IPS-18a (cell line): ENCODE results near the gene MBNL1.
"Not testable (repeated sequence)": the region's sequence is repeated elsewhere in the genome, so short reads cannot be mapped to it uniquely, and the experiment has no call there.

Experiments used
- H3K27ac ChIP-seq: one replicate; pipeline ENCODE4 v1.5.1; 2013; ENCODE audit warnings: low read length
- H3K27me3 ChIP-seq: one replicate; pipeline ENCODE4 v1.6.1; 2013; ENCODE audit warnings: mild to moderate bottlenecking, low read length; ENCODE audit not compliant: control insufficient read depth, insufficient read depth
- H3K36me3 ChIP-seq: one replicate; pipeline ENCODE4 v1.6.1; 2013; ENCODE audit warnings: low read depth, low read length; ENCODE audit not compliant: control insufficient read depth
- H3K4me1 ChIP-seq: one replicate; pipeline ENCODE4 v1.6.1; 2013; ENCODE audit warnings: low read depth, low read length; ENCODE audit not compliant: control insufficient read depth
- H3K4me3 ChIP-seq: one replicate; pipeline ENCODE4 v1.5.1; 2013; ENCODE audit warnings: low read length
- H3K9ac ChIP-seq: one replicate; pipeline ENCODE4 v1.6.1; 2013; ENCODE audit warnings: mild to moderate bottlenecking, low read length, moderate library complexity
- H3K9me3 ChIP-seq: one replicate; pipeline ENCODE4 v1.6.1; 2013; ENCODE audit warnings: low read depth, low read length; ENCODE audit not compliant: control insufficient read depth

MBNL1 gene

DNA sequence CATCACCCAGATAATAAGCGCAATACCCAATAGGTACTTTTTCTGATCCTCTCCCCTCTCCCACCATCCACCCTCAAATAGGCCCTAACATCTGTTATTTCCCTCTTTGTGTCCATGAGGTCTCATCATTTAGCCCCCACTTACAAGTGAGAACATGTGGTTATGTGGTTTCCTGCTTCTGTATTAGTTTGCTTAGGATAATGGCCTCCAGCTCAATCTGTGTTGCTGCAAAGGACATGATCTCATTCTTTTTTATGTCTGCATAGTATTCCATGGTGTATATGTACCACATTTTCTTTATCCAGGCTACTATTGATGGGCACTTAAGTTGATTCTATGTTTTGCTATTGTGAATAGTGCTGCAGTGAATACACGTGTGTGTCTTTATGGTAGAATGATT is 165.4 kb downstream of the MBNL1 start:
- no peak overlapping the region for H3K27ac ChIP-seq
- no peaks in the 10 kb centered on the region for H3K27me3 ChIP-seq
- no peaks in the 10 kb centered on the region for H3K9me3 ChIP-seq
- no peak overlapping the region for H3K9ac ChIP-seq
- H3K4me3 ChIP-seq: no peak overlapping the region
- H3K36me3 ChIP-seq: no peaks in the 10 kb centered on the region
- no peaks in the 10 kb centered on the region for H3K4me1 ChIP-seq

DNA sequence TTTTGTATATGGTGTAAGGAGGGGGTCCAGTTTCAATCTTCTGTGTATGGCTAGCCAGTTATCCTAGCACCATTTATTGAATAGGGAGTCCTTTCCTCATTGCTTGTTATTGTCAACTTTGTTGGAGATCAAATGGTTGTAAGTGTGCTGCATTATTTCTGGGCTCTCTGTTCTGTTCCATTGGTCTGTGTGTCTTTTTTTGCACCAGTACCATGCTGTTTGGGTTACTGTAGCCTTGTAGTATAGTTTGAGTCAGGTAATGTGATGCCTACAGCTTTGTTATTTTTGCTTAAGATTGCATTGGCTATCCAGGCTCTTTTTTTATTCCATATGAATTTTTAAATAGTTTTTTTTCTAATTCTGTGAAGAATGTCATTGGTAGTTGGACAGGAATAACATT is 166.5 kb downstream of the MBNL1 start:
- H3K36me3 ChIP-seq, H3K27ac ChIP-seq: not testable (repeated sequence)

GRCh38 chr3:152436707-152437590 is 168.2 kb downstream of the MBNL1 start:
- H3K4me1 ChIP-seq: no peaks in the 10 kb centered on the region
- H3K27ac ChIP-seq: no peak overlapping the region
- H3K4me3 ChIP-seq: no peak overlapping the region
- H3K36me3 ChIP-seq: no peaks in the 10 kb centered on the region
- no peaks in the 10 kb centered on the region for H3K27me3 ChIP-seq
- no peaks in the 10 kb centered on the region for H3K9me3 ChIP-seq
- H3K9ac ChIP-seq: no peak overlapping the region

More for the DNA sequence above, 166.5 kb downstream of the MBNL1 start:
- not testable (repeated sequence) for H3K4me1 ChIP-seq, H3K9me3 ChIP-seq, H3K4me3 ChIP-seq, H3K9ac ChIP-seq, H3K27me3 ChIP-seq

- Histone ChIP-seq H3K27me3 (no peaks in the 10 kb centered on the region), H3K36me3 (no peaks in the 10 kb centered on the region), H3K4me1 (peaks cover 1% of the 10 kb centered on the region), H3K9ac (no peak overlapping the region), H3K9me3 (no peaks in the 10 kb centered on the region), H3K27ac (no peak overlapping the region), H3K4me3 (no peak overlapping the region)
Measured at GRCh38 chr3:152438181-152438580, 169.5 kb downstream of the MBNL1 start.

- Histone ChIP-seq H3K4me3 (no peak overlapping the region), H3K36me3 (no peaks in the 10 kb centered on the region), H3K9me3 (no peaks in the 10 kb centered on the region), H3K27ac (no peak overlapping the region), H3K27me3 (no peaks in the 10 kb centered on the region), H3K9ac (no peak overlapping the region), H3K4me1 (peaks cover 4% of the 10 kb centered on the region)
Measured at GRCh38 chr3:152438706-152439105, 170.0 kb downstream of the MBNL1 start.

GRCh38 chr3:152440243-152440642 is 171.5 kb downstream of the MBNL1 start:
- not testable (repeated sequence) for H3K9ac ChIP-seq, H3K36me3 ChIP-seq, H3K27ac ChIP-seq, H3K27me3 ChIP-seq, H3K4me3 ChIP-seq, H3K4me1 ChIP-seq, H3K9me3 ChIP-seq

DNA sequence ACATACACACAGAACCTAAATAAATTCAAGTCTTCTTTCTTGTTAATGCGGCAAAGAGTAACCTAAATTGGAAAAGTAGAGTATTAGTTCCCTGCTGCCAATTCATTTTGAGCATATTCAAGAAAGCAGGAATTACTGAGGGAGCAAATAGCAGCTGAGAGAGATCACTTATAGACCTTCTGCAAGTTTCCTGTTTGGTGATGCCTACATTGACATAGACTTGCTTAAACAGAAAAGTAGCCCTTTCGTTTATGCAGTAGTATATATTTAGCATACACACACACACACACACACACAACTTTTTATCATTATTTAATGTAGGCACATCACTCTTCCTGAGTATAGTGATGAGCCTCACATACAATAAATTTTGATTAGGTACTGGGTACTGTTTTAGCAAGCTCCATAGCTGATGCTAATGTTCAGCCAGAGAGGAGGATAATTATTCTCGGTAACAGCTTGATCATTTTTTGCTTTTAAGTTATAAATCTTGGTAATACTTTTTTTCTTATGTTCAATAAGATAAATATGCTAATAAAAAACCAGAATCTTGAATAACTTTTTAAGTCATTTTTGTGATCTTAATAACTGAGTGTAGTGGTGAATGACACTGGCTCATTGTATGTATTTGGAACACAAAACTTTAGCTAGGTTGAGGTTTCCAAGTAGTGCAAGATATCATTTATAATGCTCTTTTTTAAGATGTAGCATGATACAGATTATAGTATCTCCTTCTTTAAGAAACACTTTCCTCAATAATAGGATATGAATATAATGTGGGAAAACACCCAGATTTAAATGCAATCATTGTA is 174.7 kb downstream of the MBNL1 start:
- no peaks in the 10 kb centered on the region for H3K9me3 ChIP-seq
- no peaks in the 10 kb centered on the region for H3K27me3 ChIP-seq
- no peak overlapping the region for H3K9ac ChIP-seq
- no peaks in the 10 kb centered on the region for H3K36me3 ChIP-seq
- H3K4me3 ChIP-seq: no peak overlapping the region
- peaks cover 4% of the 10 kb centered on the region for H3K4me1 ChIP-seq
- no peak overlapping the region for H3K27ac ChIP-seq

GRCh38 chr3:152444029-152444641 is 175.4 kb downstream of the MBNL1 start:
- no peaks in the 10 kb centered on the region for H3K9me3 ChIP-seq
- no peak overlapping the region for H3K9ac ChIP-seq
- H3K4me1 ChIP-seq: peaks cover 4% of the 10 kb centered on the region
- no peaks in the 10 kb centered on the region for H3K36me3 ChIP-seq
- H3K27me3 ChIP-seq: no peaks in the 10 kb centered on the region
- no peak overlapping the region for H3K4me3 ChIP-seq
- H3K27ac ChIP-seq: no peak overlapping the region

GRCh38 chr3:152445212-152445611 is 176.5 kb downstream of the MBNL1 start:
- Histone ChIP-seq H3K36me3 (no peaks in the 10 kb centered on the region), H3K9me3 (no peaks in the 10 kb centered on the region), H3K27ac (no peak overlapping the region), H3K27me3 (no peaks in the 10 kb centered on the region), H3K9ac (no peak overlapping the region), H3K4me1 (peaks cover 4% of the 10 kb centered on the region), H3K4me3 (no peak overlapping the region)

- Histone ChIP-seq H3K4me1 (peaks cover 4% of the 10 kb centered on the region), H3K9ac (no peak overlapping the region), H3K4me3 (no peak overlapping the region), H3K27ac (no peak overlapping the region), H3K9me3 (no peaks in the 10 kb centered on the region), H3K36me3 (no peaks in the 10 kb centered on the region), H3K27me3 (no peaks in the 10 kb centered on the region)
Measured at GRCh38 chr3:152446495-152446894, 177.8 kb downstream of the MBNL1 start.

DNA sequence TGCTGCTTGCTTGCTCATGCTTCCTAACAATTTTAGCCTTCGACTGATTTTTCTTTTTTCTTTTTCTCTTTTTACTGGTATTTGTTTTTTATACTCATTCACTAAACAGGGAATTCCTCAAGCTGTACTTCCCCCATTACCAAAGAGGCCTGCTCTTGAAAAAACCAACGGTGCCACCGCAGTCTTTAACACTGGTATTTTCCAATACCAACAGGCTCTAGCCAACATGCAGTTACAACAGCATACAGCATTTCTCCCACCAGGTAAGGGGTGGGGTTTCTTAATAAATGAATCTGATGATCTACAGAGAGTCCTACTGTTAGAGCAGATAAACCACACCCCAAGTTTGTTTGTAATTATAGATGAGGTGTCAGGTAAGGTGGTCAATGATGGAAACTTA is 178.8 kb downstream of the MBNL1 start:
- no peak overlapping the region for H3K9ac ChIP-seq
- no peaks in the 10 kb centered on the region for H3K36me3 ChIP-seq
- no peak overlapping the region for H3K4me3 ChIP-seq
- H3K27me3 ChIP-seq: no peaks in the 10 kb centered on the region
- peaks cover 7% of the 10 kb centered on the region for H3K4me1 ChIP-seq
- H3K27ac ChIP-seq: no peak overlapping the region
- no peaks in the 10 kb centered on the region for H3K9me3 ChIP-seq
